Measurements from ENCODE around the gene FAM124A.

DNA sequence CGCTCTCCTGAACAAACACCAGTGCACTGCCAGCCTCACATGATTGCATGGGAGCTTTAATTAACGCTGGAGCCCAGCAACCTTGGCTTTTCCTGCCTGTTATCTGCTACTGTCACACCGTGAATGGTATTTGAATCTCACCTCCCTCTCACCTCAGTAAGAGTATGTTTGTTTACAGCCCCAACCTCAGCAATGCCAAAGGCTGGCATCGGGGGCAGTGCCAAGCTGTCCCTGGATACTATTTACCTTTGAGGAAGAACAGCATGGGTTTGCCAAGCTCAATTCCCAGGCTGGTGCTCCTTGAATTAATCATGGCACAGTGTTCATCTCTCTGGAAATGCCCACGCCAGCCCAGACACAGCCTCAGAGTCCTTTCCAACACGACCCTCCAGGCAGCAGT, 60.1 kb downstream of the FAM124A start:
- TF ChIP-seq, protein P1, sequence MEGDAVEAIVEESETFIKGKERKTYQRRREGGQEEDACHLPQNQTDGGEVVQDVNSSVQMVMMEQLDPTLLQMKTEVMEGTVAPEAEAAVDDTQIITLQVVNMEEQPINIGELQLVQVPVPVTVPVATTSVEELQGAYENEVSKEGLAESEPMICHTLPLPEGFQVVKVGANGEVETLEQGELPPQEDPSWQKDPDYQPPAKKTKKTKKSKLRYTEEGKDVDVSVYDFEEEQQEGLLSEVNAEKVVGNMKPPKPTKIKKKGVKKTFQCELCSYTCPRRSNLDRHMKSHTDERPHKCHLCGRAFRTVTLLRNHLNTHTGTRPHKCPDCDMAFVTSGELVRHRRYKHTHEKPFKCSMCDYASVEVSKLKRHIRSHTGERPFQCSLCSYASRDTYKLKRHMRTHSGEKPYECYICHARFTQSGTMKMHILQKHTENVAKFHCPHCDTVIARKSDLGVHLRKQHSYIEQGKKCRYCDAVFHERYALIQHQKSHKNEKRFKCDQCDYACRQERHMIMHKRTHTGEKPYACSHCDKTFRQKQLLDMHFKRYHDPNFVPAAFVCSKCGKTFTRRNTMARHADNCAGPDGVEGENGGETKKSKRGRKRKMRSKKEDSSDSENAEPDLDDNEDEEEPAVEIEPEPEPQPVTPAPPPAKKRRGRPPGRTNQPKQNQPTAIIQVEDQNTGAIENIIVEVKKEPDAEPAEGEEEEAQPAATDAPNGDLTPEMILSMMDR (IDR thresholded peaks at IDR 0.05; ENCODE audit: extremely low read depth in 1 of 2, insufficient read depth in 1 of 2, low read depth in 1 of 2, low read length in 2 of 2): no peak
- TF ChIP-seq EZH2 (IDR thresholded peaks at IDR 0.05; ENCODE audit: borderline replicate concordance, low read depth, low read length, severe bottlenecking) (no peak), POLR2AphosphoS5 (IDR thresholded peaks at IDR 0.05; ENCODE audit: insufficient read depth, low read depth, low read length) (no peak), MYC (IDR thresholded peaks at IDR 0.05; ENCODE audit: low read depth, low read length) (no peak)

Data from endothelial cell of umbilical vein (primary cell).